Amygdala (tissue), 56 donors: ENCODE data around the gene MTNR1A.
"Not testable (repeated sequence)": the region's sequence is repeated elsewhere in the genome, so short reads cannot be mapped to it uniquely, and the experiment has no call there.

Experiments
- DNase-seq, 56 donors: peaks; one replicate each; lab custom pipeline; 2025; lab: John Stamatoyannopoulos, UW

The MTNR1A gene

DNA sequence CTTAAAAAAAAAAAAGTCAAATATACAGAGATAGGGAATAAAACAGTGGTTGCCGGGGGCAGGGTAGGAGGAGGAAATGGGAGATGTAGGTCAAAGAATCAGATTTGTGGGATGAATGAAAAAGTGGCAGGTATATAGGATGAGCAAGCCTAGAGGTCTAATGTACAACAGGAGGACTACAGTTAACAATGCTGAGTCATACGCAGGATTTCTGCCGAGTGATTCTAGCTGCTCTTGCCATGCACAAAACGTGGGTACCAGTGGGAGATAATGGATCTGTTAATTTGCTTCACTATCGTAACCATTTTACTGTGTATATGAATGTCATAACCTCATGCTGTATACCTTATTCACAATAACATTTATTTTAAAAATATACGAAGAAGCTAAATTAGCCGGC, 10.7 kb upstream of the MTNR1A start:
- no peak for DNase-seq

DNA sequence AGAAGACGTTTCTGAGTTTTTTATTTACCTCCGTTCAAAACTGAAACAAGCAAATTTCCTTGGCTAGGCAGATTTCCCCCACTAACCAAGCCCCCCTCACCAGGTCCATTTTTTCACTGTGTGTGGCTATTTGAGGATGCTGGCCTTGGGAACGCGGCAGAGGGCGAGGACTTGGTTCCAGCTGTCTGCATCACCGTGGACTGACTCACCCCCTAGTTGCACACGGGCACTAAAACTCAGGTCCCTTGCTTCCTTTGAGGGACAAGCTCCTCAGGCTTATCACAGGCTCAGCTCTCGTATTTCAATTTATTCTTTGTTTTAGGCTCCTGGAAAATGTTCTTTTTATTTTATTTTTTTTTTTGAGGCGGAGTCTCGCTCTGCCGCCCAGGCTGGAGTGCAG, 8.4 kb upstream of the MTNR1A start:
- no peak for DNase-seq

DNA sequence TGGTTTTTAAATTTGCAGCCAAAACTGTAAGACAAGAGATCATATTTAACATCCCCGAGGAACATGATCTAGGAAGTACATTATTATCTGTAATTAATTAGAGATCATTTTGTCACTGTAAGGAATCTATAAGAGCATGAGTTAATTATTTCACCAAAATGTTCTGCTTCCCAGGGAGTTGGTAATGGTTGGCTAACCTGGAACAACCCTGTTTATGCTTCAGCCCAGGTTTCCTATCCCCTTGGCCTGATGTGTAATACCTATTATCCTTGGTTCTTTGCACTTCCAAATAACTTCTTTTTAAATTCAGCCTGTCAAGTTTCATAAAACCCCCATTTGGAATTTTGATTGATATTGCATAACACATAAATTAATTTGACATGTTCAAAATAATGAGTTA, 6.4 kb upstream of the MTNR1A start:
- DNase-seq, result no peak

DNA sequence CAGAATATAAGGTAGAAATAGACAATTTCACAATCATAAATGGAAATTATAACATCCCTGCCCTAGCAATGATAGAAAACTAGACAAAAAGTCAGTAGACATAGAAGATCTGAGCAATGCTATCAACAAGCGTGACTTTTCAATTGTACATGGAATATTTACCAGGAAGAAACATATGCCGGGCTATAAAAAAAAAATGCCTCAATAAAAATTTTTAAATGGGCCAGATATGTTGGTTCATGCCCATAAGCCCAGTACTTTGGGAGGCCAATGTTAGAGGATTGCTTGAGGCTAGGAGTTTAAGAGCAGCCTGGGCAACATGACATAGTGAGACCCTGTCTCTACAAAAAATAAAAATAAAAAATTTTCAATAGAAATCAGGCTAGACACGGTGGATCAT, 5.3 kb upstream of the MTNR1A start:
- DNase-seq, result no peak

DNA sequence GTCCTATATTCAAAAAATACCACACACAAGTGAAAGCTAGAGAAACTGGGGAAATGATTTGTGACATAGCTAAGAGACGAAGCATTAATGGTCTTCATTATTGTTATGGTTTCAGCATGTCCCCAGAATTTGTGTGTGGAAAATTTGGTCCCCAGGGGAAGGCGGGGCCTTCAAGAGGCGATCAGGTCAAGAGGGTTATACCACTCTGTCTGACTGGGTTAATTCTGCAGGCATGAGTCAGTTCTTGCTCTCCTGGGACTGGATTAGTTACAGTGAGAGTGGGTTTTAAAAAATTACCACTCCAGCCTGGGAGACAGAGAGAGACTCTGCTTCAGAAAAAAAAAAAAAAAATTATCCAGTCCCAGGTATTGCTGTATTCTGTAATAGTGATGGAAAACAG, 2.1 kb upstream of the MTNR1A start:
- DNase-seq, result no peak

DNA sequence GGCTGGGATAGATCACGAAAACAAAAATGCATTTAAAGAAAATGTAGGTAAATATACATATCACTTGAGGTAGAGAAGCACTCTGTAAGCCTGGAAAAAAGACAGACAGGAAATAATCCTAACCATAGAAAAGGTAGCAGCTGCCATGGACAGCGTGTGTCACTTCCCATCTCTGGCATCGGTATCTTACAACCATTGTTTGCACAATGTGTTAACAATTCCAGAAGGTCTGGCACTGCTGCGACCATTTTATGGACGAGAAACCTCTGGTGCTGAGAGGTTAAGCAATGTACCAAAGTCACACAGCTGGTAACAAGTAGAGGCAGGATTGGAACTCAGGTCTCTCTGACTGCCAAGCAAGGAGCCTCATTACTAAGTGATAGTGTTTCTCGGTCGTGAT, 1.7 kb upstream of the MTNR1A start:
- DNase-seq, result no peak

DNA sequence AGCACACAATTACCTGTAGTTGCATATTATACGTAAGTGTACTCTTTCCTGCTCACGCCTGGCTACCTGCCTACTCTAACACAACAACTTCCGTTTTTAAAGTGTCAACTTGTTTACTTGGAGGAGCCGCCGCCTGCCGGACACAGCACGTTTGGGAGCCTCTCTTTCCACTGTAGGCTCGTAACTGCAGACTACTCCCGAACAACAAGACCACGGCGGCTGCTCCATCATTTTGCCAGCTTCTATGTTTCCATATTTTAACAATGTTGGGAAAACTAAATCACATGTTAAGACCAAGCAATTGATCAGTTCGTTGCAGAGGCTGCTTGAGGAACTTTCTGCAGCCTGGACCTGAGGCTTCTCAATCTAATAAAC, 841 bp downstream of the MTNR1A start:
- DNase-seq, result peak in 1 of 56 donors; percentile 7

DNA sequence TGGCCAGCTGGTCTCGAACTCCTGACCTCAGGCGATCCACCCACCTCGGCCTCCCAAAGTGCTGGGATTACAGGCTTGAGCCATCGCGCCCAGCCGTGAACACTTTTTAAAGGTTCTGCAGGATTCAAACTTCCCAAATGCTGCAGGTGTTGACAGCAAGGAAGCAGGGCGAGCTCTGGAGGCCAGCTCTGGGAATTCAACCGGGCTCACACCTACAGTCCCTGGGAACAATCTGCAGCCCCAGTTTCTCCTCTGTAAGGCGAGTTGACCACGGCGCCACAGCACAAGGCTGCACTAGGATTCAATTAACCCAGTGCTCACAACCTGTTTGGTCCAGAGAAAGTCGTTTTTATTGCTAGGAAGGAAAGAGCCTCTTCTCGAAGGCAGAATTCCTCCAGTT, 1.6 kb downstream of the MTNR1A start:
- DNase-seq, result no peak

DNA sequence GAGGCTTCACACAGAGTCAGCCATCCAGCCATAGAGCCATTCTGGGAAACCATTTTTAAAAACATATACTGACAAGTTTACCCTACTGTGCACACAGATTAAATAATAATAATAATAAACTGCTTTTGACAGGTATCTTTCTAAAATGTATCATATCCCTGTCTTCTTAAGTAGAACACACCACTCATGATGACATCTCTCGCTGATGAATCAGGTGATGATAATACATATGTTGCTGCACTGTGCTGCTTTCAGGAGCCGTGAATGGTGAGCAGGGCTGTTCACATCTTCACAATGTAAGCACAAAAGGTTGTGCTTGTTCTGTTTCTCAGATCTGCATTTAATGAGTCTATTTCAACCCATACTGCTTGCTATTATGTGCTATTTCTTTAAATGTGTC, 3.5 kb downstream of the MTNR1A start:
- no peak for DNase-seq

DNA sequence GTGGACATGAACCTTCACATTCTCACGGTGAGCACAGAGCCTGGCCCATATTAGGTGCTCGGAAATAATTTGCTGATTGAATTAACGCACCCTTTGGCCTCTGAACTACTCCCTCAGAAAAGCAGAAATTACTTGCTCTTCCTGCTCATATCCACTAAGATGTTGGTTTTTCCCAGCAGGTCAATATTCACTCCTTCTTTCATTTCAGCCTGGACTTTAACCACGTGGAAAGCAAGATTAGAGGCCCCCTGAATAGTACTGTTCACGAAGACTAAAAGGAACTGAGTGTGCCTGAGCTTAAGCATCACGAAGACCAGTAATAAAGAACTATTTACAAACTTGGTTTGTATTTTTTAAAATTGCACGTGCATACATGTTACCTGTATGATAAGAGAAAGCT, 9.9 kb downstream of the MTNR1A start:
- DNase-seq, result no peak

DNA sequence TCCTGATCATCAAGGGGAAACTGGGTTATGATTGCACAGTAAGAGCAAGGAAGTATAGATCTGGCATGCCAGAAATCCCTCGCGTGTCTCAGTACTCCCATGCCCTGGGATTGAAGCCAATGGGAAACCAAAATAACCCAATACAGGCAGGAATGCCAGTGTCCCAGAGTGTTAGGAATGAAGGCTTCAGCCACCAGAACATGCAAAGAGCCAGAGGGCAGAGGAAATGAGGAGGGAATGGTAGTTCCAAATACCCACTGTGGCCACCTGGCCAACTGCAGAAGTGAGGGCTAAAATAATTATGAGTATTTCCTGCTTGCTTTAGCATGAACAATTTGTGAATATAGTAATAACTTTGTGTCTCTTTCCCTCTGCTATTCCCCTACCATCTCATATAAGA, 12.2 kb downstream of the MTNR1A start:
- no peak for DNase-seq

DNA sequence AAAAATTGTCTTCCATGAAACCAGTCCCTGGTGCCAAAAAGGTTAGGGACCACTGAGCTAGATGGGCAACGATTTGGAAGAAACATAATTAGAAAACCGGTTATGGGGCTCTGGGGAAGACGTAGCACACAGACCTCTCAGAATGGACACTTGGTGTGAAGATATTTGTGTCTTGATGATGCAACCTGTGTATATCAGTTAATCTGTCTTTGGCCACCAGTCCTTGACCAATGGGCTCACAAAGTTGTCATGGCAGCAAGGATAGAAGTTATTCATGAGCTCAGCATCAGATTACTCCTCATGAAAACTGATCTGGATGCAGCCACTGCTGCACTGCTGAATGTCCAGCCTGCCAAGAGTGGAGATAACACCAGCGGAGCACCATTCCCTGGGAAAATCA, 13.6 kb downstream of the MTNR1A start:
- DNase-seq, result no peak

DNA sequence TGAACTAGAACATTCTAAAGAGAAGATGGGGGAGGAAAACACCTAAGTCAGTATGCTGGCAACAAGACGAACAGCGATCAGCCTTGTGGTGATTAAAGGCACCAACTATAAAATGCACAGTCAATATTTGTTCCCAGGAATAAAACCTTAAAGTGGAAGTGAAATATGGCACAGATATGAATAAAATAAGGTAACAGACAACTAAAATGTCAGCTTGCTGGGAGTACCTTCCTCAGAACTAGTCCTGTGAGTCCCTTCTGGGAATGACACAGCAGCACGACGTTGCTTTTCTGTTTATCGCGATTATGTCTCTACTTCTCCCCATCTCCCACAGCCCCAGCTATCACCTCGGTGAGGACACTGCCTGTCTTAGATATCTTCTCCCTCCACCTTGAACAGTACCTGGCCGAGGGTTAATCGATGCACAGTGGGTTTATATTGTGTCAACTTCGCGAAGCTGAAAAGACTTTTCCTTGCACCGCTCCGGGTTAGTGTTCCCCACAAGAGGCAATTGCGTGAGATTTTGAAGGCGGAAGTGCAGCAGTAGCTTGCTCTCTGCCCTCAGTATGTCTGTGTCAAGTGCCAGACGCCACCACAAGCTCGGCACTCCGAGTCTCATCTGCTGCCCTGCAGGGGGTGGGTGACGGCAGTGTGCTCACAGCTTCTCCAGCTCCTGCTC, 17.4 kb downstream of the MTNR1A start:
- DNase-seq, result no peak

DNA sequence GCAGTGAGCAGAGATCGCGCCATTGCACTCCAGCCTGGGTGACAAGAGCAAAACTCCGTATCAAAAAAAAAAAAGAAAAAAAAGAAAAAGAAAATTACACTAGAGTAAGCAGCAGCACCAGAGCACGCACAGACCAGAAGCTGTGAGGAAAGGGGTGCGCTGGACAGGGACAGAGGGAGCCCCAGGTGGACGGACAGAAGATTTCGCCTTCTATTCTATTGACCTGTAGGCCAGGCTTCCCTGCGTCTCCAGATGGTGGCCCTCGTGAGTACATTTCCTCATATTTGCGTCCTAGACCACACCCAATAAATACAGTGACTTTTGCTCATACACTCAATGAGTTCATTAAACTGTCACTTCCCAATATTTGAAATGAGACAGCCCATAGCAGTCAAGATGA, 19.1 kb downstream of the MTNR1A start:
- no peak for DNase-seq

DNA sequence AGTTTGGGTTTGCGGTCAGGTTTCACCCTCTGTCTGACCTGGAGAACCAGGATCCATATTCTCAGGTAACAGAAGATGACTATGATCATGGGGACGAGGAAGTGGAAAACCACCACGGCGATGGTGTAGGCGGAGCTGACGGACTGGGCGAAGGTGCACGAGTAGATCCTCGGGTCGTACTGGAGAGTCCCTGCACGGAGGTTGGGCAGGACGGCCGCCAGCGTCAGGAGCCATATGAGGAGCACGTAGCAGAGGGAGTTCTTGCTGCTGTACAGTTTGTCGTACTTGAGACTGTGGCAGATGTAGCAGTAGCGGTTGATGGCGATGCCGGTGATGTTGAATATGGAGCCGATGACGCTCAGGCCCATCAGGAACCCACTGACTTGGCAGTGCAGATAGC, 21.3 kb downstream of the MTNR1A start:
- no peak for DNase-seq

DNA sequence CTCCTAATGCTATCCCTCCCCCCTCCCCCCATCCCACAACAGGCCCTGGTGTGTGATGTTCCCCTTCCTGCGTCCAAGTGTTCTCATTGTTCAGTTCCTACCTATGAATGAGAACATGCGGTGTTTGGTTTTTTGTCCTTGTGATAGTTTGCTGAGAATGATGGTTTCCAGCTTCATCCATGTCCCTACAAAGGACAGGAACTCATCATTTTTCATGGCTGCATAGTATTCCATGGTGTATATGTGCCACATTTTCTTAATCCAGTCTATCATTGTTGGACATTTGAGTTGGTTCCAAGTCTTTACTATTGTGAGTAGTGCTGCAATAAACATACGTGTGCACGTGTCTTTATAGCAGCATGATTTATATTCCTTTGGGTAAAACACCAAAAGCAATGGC, 31.4 kb downstream of the MTNR1A start:
- not testable (repeated sequence) for DNase-seq

DNA sequence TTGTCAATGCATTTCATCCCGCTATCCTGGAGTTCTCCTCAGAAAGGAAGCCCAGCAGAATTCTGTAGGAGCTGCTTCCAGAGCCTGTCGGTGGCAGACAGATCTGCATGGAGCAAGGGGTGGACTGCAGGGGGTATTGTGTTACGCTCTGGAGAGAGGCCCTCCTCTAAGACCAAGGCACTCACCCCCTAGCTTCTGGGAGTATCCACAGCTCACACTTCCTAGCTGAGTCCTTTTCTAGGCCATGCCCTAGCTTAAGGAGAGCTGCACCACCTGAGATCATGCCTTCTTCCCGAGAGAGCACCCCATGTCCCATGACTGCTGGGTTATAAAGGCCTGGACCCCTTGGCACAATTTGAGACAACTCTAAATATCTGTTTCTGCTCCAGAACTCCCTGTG, 39.1 kb downstream of the MTNR1A start:
- DNase-seq, result no peak

DNA sequence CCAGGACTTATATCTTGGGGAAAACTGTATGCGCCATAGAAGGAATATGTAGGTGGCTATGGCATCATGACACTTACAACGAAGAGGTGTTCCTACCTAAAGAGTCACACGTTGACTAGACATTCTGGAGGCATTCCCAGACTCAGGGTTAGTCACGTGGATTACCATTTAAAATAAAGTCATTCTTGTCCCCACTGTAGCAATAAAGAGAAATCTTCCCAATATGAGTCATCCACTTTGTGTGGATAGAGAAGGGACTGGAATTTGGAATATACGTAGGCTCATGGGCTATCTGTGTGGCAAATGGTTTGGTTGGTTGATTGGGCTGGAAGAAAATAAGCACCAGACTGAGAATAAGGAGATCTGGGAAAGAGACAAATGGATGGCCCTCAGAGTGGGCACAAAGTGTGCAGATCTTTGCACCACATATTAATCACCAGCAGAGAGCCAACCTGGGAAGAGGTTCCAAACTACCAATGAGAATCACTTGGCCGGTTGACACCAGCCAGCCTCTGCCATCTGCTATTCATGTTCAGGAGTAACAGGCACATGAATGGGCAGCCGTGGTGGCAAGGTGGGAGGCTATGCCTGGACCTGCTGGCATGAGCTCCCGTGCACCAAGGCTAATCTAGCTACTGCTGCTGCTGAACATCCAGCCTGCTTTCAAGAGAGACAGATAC, 41.0 kb downstream of the MTNR1A start:
- no peak for DNase-seq

DNA sequence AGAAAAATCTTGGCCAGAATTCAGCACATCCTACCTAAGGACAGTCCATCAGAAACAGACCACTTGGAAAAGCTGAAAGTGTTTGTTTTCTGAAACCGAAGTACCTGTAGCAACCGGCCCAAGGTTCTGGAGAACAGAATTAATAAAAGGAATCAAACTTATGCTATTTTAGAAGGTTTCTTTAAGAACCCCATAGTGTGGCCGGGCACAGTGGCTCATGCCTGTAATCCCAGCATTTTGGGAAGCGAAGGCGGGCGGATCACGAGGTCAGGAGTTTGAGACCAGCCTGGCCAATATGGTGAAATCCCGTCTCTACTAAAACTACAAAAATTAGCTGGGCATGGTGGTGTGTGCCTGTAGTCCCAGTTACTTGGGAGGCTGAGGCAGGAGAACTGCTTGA, 50.6 kb downstream of the MTNR1A start:
- DNase-seq, result not testable (repeated sequence)

DNA sequence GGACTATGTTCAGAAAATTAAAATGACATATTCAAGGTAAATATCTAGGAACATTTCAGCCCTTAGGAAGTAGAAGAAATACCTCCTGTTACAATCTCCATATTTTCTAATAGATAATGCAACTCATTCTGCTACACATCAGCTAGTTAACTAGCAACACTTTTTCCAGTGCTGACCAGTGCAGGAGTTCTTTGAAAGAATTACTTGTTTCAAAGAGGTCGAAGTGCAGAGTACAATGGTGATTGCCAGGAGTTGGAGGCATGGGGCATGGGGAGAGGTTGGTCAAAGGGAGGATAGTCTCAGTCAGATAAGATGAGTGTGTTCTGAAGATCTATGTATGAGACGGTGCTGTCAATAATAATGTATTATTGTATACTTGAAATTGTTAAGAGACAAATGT, 53.1 kb downstream of the MTNR1A start:
- DNase-seq, result no peak

DNA sequence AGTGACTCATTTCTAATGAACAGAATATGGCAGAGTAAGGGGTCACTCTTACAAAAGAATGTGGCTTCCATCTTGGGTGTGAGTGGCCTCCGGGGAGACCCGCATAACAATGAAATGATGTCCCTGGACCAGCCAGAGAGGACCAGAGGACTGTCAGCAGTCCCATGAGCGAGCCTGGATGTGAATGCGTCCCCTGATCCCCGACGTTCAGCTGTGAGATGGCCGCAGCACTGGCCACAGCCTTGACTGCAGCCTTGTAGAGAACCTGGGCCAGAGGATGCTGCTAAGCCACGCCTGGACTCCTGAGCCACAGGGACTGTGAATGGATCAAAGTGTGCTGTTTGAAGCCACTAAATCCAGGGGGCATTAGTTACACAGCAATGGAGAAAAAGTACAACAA, 53.8 kb downstream of the MTNR1A start:
- DNase-seq, result no peak

DNA sequence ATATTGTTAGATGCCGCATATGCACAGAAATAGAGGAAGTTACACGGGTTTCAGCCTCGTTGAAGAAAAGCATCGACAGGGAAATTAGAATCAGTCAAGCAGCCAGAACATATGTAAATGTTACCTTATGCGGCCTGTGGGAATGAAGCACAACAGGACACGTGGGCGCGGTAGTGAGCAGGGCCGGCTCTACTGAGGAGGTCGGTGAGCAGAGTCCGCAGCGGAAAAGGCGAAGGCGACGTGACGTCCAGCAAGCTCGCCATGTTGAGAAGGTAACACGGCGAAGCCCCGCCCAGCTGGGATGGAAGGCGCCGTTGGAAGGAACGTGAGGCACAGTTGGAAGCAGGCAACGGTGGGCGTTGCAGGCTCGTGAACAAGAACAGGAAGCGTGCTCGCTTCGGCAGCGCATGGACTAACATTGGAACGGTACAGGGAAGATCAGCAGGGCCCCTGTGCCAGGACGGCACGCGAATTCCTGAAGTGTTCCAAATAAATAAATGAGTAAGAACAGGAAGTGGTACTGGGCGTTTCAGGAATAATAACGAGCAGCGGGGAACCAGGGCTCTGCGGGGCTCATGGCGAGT, 54.6 kb downstream of the MTNR1A start:
- no peak for DNase-seq
